A172 (cell line): ENCODE results near the gene MSTO1. TPM values are rescaled to one million over a fixed set of nuclear protein-coding genes. Genes with fewer than 3 reads are reported as not detected.
"Not testable (repeated sequence)": the region's sequence is repeated elsewhere in the genome, so short reads cannot be mapped to it uniquely, and the experiment has no call there.

Experiments
- DNase-seq: peaks from one replicate; pipeline ENCODE4 v3.0.0-alpha.2; 2015; ENCODE audit warnings: low spot score
- total RNA-seq: library from RNA; depleted of rRNA; stranded (reverse); fragments of >200 nt; shearing (Covaris generic); gene quantifications from 2 replicates; pipeline ENCODE4 v1.2.3, GENCODE V29; 2014

The MSTO1 gene
- total RNA-seq, 1 experiment from 2014 or later, result 34.3 TPM

GRCh38 chr1:155613226-155613625, 3.2 kb downstream of the MSTO1 start:
- DNase-seq, result not testable (repeated sequence)

GRCh38 chr1:155622191-155622590, 12.2 kb downstream of the MSTO1 start:
- no peak for DNase-seq

- DNase-seq, result no peak
These were observed 13.3 kb downstream of the MSTO1 start for GRCh38 chr1:155623357-155623756.

GRCh38 chr1:155626428-155626827, 16.4 kb downstream of the MSTO1 start:
- DNase-seq, result not testable (repeated sequence)

- no peak for DNase-seq
These were observed 26.6 kb downstream of the MSTO1 start for GRCh38 chr1:155636397-155637153.

- DNase-seq, result no peak
These were observed 30.3 kb downstream of the MSTO1 start for GRCh38 chr1:155640367-155640766.

GRCh38 chr1:155642559-155643180, 32.7 kb downstream of the MSTO1 start:
- not testable (repeated sequence) for DNase-seq

- DNase-seq, result no peak
These were observed 33.2 kb downstream of the MSTO1 start for GRCh38 chr1:155643230-155643629.

GRCh38 chr1:155645034-155645598, 35.1 kb downstream of the MSTO1 start:
- DNase-seq, result no peak

- DNase-seq, result no peak
These were observed 35.6 kb downstream of the MSTO1 start for GRCh38 chr1:155645648-155646047.

- DNase-seq, result no peak
These were observed 36.3 kb downstream of the MSTO1 start for GRCh38 chr1:155646307-155646706.

GRCh38 chr1:155648207-155649147, 38.5 kb downstream of the MSTO1 start:
- peak; percentile 97 for DNase-seq

- DNase-seq, result no peak
These were observed 39.7 kb downstream of the MSTO1 start for GRCh38 chr1:155649676-155650075.

- no peak for DNase-seq
These were observed 40.3 kb downstream of the MSTO1 start for GRCh38 chr1:155650231-155650757.

GRCh38 chr1:155651861-155652661, 42.0 kb downstream of the MSTO1 start:
- peak; percentile 53 for DNase-seq

GRCh38 chr1:155652951-155653350, 42.9 kb downstream of the MSTO1 start:
- no peak for DNase-seq

- no peak for DNase-seq
These were observed 47.4 kb downstream of the MSTO1 start for GRCh38 chr1:155657463-155657862.

GRCh38 chr1:155661239-155661638, 51.2 kb downstream of the MSTO1 start:
- DNase-seq, result not testable (repeated sequence)
